BJ (cell line): ENCODE data around the gene ZNF319. TPM values are rescaled to one million over a fixed set of nuclear protein-coding genes. Genes with fewer than 3 reads are reported as not detected.

Source experiments
- CTCF ChIA-PET: fragments of 350-600 bp; formaldehyde crosslinking; extraction: SDS; loops from one replicate; lab custom pipeline; 2021; ENCODE audit warnings: antibody characterized with exemption, inconsistent platforms; lab: Yijun Ruan, JAX
- POLR2A ChIA-PET: fragments of 300-600 bp; sonication (Branson Sonifier 250); formaldehyde crosslinking; extraction: SDS; loops from one replicate; lab custom pipeline; 2021; ENCODE audit warnings: antibody characterized with exemption; lab: Charles Lee
- DNase-seq: peaks from one replicate; pipeline ENCODE4 v3.0.0-alpha.2; 2011; ENCODE audit warnings: low read depth
- H3K27me3 ChIP-seq: 2 replicates; pipeline ENCODE4 v1.6.0; 2011; ENCODE audit warnings: low read length; ENCODE audit not compliant: control insufficient read depth, insufficient read depth
- H3K36me3 ChIP-seq: 2 replicates; pipeline ENCODE4 v1.5.1; 2011; ENCODE audit warnings: low read length; ENCODE audit not compliant: control insufficient read depth, insufficient read depth
- H3K4me3 ChIP-seq: 2 replicates; pipeline ENCODE4 v1.5.1; 2011; ENCODE audit warnings: low read depth, mild to moderate bottlenecking, control low read depth, low read length
- CTCF ChIP-seq: IDR thresholded peaks from 2 replicates; pipeline ENCODE4 v1.5.1; 2011; ENCODE audit warnings: low read depth, mild to moderate bottlenecking, control low read depth, inconsistent platforms, low read length, moderate library complexity; ENCODE audit not compliant: insufficient read depth
- polyA plus RNA-seq: library from polyadenylated mRNA; depleted of rRNA; stranded (reverse); fragments of >200 nt; gene quantifications from 2 replicates; pipeline ENCODE4 v1.2.3, GENCODE V29; 2011

The ZNF319 gene
- polyA plus RNA-seq, 1 experiment, result 5.8 TPM

GRCh38 chr16:57959121-57959520, 41.4 kb downstream of the ZNF319 start:
- ChIA-PET CTCF (interaction anchor here (0.6 kb wide), 1 partner anchor 59 kb away, joined by 4 read pairs; no protein-coding TSS in a partner anchor), POLR2A (no interaction called here)
- H3K36me3 ChIP-seq, result no peaks in the 10 kb centered on the region
- no peak for TF ChIP-seq CTCF
- no peak for DNase-seq
- peaks cover 12% of the 10 kb centered on the region for H3K27me3 ChIP-seq
- H3K4me3 ChIP-seq, result no peak overlapping the region

- POLR2A ChIA-PET, result interaction anchor here (0.6 kb wide), 1 partner anchor 26 kb away, joined by 7 read pairs; no protein-coding TSS in a partner anchor
- H3K36me3 ChIP-seq, result no peaks in the 10 kb centered on the region
- CTCF ChIA-PET, result interaction anchor here (0.6 kb wide), 1 partner anchor 58 kb away, joined by 4 read pairs; no protein-coding TSS in a partner anchor
- TF ChIP-seq CTCF, result no peak
- no peak for DNase-seq
- peaks cover 13% of the 10 kb centered on the region for H3K27me3 ChIP-seq
- no peak overlapping the region for H3K4me3 ChIP-seq
These were observed 41.9 kb downstream of the ZNF319 start for GRCh38 chr16:57958544-57958943.

DNA sequence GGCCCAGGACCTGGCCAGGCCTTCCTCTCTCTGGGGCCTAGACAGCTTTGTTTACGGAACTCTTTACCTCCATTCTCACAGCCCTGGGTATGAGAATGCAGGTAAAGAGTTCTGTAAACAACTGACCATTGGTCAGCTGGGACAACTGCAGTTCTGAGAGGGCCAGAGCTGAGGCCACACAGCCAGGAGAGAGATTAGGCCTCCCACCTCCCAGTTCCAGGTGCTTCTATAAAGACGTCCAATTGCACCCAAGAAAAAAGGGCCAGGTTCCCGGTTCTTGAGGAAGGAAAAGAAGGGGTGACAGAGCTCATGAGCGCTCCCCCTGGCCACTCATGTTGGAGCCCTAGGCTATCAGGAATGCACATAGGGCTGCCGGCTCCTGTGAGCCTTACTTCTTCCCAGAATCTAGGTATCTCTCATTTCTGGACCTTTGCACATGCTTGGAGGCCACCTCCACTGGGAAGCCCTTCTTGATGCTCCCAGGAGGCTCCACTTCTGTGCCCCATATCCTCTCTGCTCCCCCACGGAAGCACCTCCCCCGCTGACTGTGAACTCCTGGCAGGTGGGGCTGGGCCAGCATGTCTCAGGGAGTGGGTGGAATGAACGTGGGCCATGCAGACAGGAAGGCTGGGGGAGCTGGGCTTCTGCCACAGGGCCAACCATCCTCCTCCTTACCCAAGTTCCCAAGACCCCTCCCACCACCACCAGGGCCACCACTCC, 42.6 kb downstream of the ZNF319 start:
- Histone ChIP-seq H3K27me3 (peaks cover 9% of the 10 kb centered on the region), H3K4me3 (no peak overlapping the region), H3K36me3 (no peaks in the 10 kb centered on the region)
- POLR2A ChIA-PET, result no interaction called here
- no peak for DNase-seq
- TF ChIP-seq CTCF, result no peak
- CTCF ChIA-PET, result no interaction called here

DNA sequence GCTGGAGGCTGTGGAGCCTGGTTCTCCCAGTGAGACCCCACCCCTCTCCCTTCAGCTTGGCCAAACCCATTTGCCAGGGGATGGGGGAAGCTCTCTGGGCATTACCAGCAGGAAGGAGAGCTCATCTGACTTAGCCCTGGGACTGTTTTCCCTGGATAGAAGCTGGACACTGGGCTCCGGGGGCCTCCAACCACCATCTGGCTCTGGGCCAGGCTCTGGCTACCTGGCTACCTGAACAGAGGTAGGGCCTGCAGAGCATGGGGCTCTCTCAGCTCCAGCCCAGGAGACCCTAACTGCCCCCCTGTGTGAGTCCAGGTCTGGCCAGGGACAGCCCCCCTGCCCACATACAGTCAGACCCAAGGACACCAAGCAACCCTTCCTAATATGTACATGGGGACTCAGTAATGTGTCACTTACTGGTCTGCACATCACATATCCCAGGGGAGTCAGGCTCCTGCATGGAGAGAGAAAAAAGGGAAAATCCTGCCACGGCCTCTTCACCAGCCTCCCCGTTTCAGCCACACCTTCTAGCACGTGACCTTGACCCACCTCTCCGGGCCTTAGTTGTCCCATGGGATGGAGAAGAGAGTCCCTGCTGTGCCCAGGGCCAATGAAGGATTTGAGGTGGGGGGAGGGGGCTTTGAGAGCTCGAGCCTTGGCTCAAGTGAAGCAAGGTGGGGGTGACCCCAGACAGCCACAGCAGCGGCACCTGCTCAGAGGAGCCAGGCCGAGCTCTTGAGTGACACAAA, 43.4 kb downstream of the ZNF319 start:
- ChIA-PET CTCF (no interaction called here), POLR2A (no interaction called here)
- TF ChIP-seq CTCF, result no peak
- no peak for DNase-seq
- Histone ChIP-seq H3K27me3 (peaks cover 9% of the 10 kb centered on the region), H3K4me3 (no peak overlapping the region), H3K36me3 (no peaks in the 10 kb centered on the region)

DNA sequence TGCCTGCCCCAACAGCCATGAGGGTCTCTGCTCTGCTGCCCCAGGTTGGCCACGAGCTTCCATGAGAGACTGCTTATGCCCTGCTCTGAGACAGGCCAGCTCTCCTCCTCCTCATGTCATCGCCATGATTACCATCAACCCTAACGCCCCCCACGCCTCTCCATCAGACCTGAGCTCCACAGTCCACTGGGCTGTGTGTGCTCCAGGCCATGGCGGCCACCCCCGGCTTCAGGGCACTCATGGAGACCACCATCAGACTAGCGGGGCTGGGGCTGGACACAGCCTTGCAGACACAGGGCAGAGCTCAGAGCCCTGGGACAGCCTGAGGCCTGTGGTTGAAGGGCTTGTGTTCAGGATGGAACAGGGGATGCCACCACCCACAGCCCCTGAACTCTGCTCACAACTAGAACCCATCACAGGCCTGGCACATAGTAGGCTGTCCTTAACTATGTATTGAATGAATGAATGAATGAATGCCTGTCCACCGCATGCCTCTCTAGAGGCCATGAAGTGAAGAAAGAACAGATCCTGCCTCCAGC, 44.1 kb downstream of the ZNF319 start:
- ChIA-PET CTCF (no interaction called here), POLR2A (no interaction called here)
- DNase-seq, result no peak
- Histone ChIP-seq H3K36me3 (no peaks in the 10 kb centered on the region), H3K4me3 (no peak overlapping the region), H3K27me3 (peaks cover 9% of the 10 kb centered on the region)
- no peak for TF ChIP-seq CTCF
